ENCODE results near the gene HSD3B2. TPM values are rescaled to one million over a fixed set of nuclear protein-coding genes. Genes with fewer than 3 reads are reported as not detected.

Gene HSD3B2
- total and polyA plus RNA-seq, 2 of the 13 experiments (the other 11 are each of a cell fraction or from before 2014, with no cell fraction given) = 0.20 TPM; not detected in 1

- Histone ChIP-seq H3K36me3 (replicated peaks in 1 of 2; ENCODE audit: control insufficient read depth in 1 of 2, insufficient read depth in 2 of 2, low read length in 2 of 2) (no peaks in the 10 kb centered on the region), H3K79me2 (ENCODE audit: insufficient read depth, low read length) (no peaks in the 10 kb centered on the region), H3K27me3 (ENCODE audit: control insufficient read depth in 1 of 2, insufficient read depth in 2 of 2, low read length in 2 of 2) (no peaks in the 10 kb centered on the region), H3K4me1 (ENCODE audit: insufficient read depth, low read length) (peaks cover 68% of the 10 kb centered on the region), H2AFZ (ENCODE audit: low read length) (no peak within 1 kb of the TSS), H3K4me2 (ENCODE audit: low read depth, low read length) (no peak within 1 kb of the TSS), H3K9ac (ENCODE audit: insufficient read depth, low read depth, low read length) (no peak within 1 kb of the TSS), H4K20me1 (ENCODE audit: insufficient read depth, low read length) (no peaks in the 10 kb centered on the region), H3K4me3 (replicated peaks in 1 of 3; ENCODE audit: insufficient read depth in 1 of 3, low read depth in 2 of 3, low read length in 3 of 3) (no peak within 1 kb of the TSS), H3K27ac (ENCODE audit: extremely low read length, insufficient read depth, low read length) (no peak within 1 kb of the TSS), H3K9me3 (ENCODE audit: low read length) (no peaks in the 10 kb centered on the region)
- BruUV-seq (replicated peaks) = no TSS peak
- ATAC-seq (no peak), DNase-seq (ENCODE audit: low spot score) (no peak), FAIRE-seq (no peak)
- POLR2A ChIA-PET = no interaction called here
- 45% methylated on average over 2 of the region's 2 CpGs for WGBS (ENCODE audit: low lambda C conversion rate)
- intact Hi-C loops (cut with micrococcal nuclease; ENCODE audit: unreplicated experiment) = no loop called here
- in situ Hi-C loops (cut with HindIII; ENCODE audit: extremely low pct_ligation_motif_present, low pct_unique_long_range_greater_than_20kb) = loop anchor here (5.0 kb wide), 1 partner anchor 81 kb away; no protein-coding TSS in a partner anchor
- CTCF ChIA-PET (ENCODE audit: low intra/inter-chr PET ratio, low total read pairs) = interaction anchor here (2.6 to 3.7 kb wide), 3 partner anchors 51 to 92 kb away, joined by 16 to 80 read pairs (median 29); no protein-coding TSS in a partner anchor
- peak; percentile 98 to 100 for TF ChIP-seq MAFK (conservative IDR thresholded peaks at IDR 0.05 in 1 of 2, IDR thresholded peaks at IDR 0.05 in 1 of 2; ENCODE audit: low read length in 2 of 2)
- no peak for TF ChIP-seq MXD4 (CRISPR knock-in tag; IDR thresholded peaks at IDR 0.05)
- peak; percentile 100 for TF ChIP-seq MAFF (IDR thresholded peaks at IDR 0.05; ENCODE audit: low read depth, low read length)
- TF ChIP-seq JUNB (CRISPR knock-in tag; IDR thresholded peaks at IDR 0.05; ENCODE audit: borderline replicate concordance) = no peak
These were observed 46.4 kb upstream of the HSD3B2 start, which contains the start of gene HAO2 for GRCh38 chr1:119368554-119368953. TSS of gene HAO2 (plus strand) at chr1:119368785. CDS start at chr1:119381086, 12,301 bp downstream.

GRCh38 chr1:119370748-119371147 lies 44.2 kb upstream of the HSD3B2 start:
- Histone ChIP-seq H3K4me1 (ENCODE audit: insufficient read depth, low read length) (peaks cover 48% of the 10 kb centered on the region), H3K36me3 (replicated peaks in 1 of 2; ENCODE audit: control insufficient read depth in 1 of 2, insufficient read depth in 2 of 2, low read length in 2 of 2) (no peaks in the 10 kb centered on the region), H3K9me3 (ENCODE audit: low read length) (no peaks in the 10 kb centered on the region), H2AFZ (ENCODE audit: low read length) (no peak overlapping the region), H3K27me3 (ENCODE audit: control insufficient read depth in 1 of 2, insufficient read depth in 2 of 2, low read length in 2 of 2) (no peaks in the 10 kb centered on the region), H3K4me3 (replicated peaks in 1 of 3; ENCODE audit: insufficient read depth in 1 of 3, low read depth in 2 of 3, low read length in 3 of 3) (no peak overlapping the region), H3K79me2 (ENCODE audit: insufficient read depth, low read length) (no peaks in the 10 kb centered on the region), H3K27ac (ENCODE audit: extremely low read length, insufficient read depth, low read length) (no peak overlapping the region), H3K9ac (ENCODE audit: insufficient read depth, low read depth, low read length) (no peak overlapping the region), H4K20me1 (ENCODE audit: insufficient read depth, low read length) (no peaks in the 10 kb centered on the region), H3K4me2 (ENCODE audit: low read depth, low read length) (no peak overlapping the region)
- ATAC-seq (no peak), FAIRE-seq (no peak), DNase-seq (ENCODE audit: low spot score) (no peak)
- ChIA-PET CTCF (ENCODE audit: low intra/inter-chr PET ratio, low total read pairs) (no interaction called here), POLR2A (no interaction called here)
- 54% methylated on average over 2 of the region's 2 CpGs for WGBS (ENCODE audit: low lambda C conversion rate)
- intact Hi-C loops (cut with micrococcal nuclease; ENCODE audit: unreplicated experiment) = no loop called here
- in situ Hi-C loops (cut with HindIII; ENCODE audit: extremely low pct_ligation_motif_present, low pct_unique_long_range_greater_than_20kb) = no loop called here
- BruUV-seq (replicated peaks) = no TSS peak
- no peak for TF ChIP-seq SATB2 (CRISPR knock-in tag; IDR thresholded peaks at IDR 0.05)
- no peak for TF ChIP-seq ATF7-NPFF (CRISPR knock-in tag; IDR thresholded peaks at IDR 0.05; ENCODE audit: low read depth)
- TF ChIP-seq TFAP4 (IDR thresholded peaks at IDR 0.05; ENCODE audit: borderline replicate concordance, low read depth) = no peak
- TF ChIP-seq NR2F1 (CRISPR knock-in tag; IDR thresholded peaks at IDR 0.05) = no peak
- no peak for TF ChIP-seq NFYB (CRISPR knock-in tag; IDR thresholded peaks at IDR 0.05)
- no peak for TF ChIP-seq TBP (CRISPR knock-in tag; IDR thresholded peaks at IDR 0.05)
- no peak for TF ChIP-seq MEF2D (CRISPR knock-in tag; IDR thresholded peaks at IDR 0.05)
- no peak for TF ChIP-seq THAP11 (CRISPR knock-in tag; IDR thresholded peaks at IDR 0.05)
- no peak for TF ChIP-seq ZNF335 (CRISPR knock-in tag; IDR thresholded peaks at IDR 0.05)
- TF ChIP-seq ZNF563 (CRISPR knock-in tag; IDR thresholded peaks at IDR 0.05) = no peak
- no peak for TF ChIP-seq FOXK1 (CRISPR knock-in tag; IDR thresholded peaks at IDR 0.05; ENCODE audit: borderline replicate concordance, low read depth)
- TF ChIP-seq MLX (CRISPR knock-in tag; IDR thresholded peaks at IDR 0.05) = no peak

Data from HepG2 (cell line).